ENCODE measurements around the gene NID2.

DNA sequence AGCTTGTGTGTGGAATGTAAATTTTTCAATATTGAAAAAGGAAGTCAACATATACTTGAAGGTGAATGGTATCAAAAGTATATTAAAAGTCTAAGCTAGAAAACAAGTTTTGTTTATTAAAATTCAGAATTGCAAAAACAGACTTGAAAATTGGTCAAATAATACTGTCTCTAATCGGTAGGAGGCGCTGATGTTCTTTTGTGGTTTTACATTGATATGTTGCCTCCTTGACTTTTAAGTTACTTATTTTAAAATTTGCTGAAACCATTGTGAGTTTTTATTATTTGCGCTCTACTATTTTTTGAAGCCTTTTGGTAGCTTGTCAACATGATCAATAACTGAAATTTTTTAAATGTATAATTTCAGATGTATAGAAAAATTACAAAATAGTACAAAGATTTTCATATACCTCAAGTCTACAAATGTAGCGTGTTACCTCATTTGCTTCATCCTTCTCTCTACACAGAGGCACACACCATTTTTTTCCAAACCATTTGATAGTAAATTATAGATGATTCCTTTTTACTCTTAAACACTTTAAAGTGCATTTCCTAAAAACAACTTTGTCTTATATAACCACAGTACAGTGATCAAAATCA is 72.6 kb downstream of the NID2 start:
- TF ChIP-seq, protein P1, sequence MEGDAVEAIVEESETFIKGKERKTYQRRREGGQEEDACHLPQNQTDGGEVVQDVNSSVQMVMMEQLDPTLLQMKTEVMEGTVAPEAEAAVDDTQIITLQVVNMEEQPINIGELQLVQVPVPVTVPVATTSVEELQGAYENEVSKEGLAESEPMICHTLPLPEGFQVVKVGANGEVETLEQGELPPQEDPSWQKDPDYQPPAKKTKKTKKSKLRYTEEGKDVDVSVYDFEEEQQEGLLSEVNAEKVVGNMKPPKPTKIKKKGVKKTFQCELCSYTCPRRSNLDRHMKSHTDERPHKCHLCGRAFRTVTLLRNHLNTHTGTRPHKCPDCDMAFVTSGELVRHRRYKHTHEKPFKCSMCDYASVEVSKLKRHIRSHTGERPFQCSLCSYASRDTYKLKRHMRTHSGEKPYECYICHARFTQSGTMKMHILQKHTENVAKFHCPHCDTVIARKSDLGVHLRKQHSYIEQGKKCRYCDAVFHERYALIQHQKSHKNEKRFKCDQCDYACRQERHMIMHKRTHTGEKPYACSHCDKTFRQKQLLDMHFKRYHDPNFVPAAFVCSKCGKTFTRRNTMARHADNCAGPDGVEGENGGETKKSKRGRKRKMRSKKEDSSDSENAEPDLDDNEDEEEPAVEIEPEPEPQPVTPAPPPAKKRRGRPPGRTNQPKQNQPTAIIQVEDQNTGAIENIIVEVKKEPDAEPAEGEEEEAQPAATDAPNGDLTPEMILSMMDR (IDR thresholded peaks at IDR 0.05 in 4 of 5, conservative IDR thresholded peaks at IDR 0.05 in 1 of 5) = peak in 4 of 5 experiments; percentile 49 to 68 (median 66)
- TF ChIP-seq POLR2A (IDR thresholded peaks at IDR 0.05) = no peak

Measured in gastrocnemius medialis (tissue), 4 donors.